ENCODE data around the gene TUBB1.

TUBB1 gene

GRCh38 chr20:59044796-59045195, 25.6 kb downstream of the TUBB1 start:
- DNase-seq: no peak

DNA sequence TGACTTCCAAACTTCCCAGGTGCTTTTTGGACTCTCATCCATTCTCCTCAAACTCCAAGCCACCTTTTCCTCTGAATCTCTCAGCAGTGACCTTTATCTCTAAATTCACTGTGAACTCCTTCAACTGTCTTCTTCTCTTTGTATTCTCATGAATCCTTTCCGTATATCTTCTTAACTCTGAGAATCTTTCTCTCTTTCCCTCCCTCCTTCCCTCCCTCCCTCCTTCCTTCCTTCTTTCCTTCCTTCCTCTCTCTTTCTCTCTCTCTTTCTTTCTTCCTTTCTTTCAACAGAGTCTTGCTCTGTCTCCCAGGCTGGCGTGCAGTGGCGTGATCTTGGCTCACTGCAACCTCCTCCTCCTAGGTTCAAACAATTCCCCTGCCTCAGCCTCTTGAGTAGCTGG, 27.6 kb downstream of the TUBB1 start:
- DNase-seq: no peak

- no peak for DNase-seq
These were observed 28.9 kb downstream of the TUBB1 start for GRCh38 chr20:59047938-59048680.

GRCh38 chr20:59048681-59049030, 29.4 kb downstream of the TUBB1 start:
- no peak for DNase-seq

- DNase-seq: no peak
These were observed 31.2 kb downstream of the TUBB1 start for GRCh38 chr20:59050437-59050836.

DNA sequence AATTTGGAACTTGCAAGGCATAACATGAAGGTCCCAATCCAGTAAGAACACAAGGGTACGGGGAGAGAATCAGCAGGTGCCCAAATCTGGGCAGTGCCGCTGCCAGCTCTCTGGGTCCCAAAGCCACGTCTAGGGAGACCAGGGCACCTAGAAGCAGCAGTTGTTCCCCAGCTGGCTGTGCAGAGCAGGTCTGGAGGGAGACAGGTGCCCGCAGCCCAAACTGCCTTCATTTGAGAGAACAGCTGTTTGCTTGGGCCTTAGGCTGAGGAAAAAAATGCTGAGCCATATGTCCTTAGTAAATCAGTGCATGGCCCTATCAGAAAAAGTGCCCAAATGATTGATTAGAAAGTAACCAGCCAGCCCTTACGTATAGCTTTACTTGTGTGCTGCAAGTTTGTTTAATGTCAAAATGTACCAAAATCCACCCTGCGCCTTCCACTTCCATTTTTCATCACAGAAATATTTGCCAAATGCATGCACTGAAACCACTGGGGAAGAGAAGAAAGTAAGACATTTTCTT, 32.5 kb downstream of the TUBB1 start:
- DNase-seq: no peak

GRCh38 chr20:59055302-59055701, 36.1 kb downstream of the TUBB1 start:
- DNase-seq: peak in 1 of 2 donors; percentile 49

DNA sequence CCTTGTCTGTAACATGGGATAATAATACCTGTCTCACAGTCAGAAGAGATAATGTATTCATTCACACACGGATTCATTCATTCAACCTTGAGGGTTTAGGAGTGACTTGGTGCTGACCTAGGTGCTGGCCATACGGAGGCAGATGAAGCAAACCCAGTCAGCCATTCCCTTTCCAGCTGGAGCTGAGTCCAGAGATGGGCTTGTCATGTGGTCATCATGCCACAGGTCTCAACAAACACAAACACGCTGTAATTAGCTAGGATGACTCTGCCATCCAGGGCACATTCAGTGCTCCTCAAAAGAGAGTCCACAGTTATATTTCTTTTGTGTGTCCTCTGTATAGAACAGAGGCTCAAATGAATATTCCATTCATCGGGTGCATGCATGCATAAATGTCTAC, 42.9 kb downstream of the TUBB1 start:
- no peak for DNase-seq

- no peak for DNase-seq
These were observed 44.4 kb downstream of the TUBB1 start for GRCh38 chr20:59063358-59064213.

- no peak for DNase-seq
These were observed 45.0 kb downstream of the TUBB1 start for GRCh38 chr20:59064214-59064722.

DNA sequence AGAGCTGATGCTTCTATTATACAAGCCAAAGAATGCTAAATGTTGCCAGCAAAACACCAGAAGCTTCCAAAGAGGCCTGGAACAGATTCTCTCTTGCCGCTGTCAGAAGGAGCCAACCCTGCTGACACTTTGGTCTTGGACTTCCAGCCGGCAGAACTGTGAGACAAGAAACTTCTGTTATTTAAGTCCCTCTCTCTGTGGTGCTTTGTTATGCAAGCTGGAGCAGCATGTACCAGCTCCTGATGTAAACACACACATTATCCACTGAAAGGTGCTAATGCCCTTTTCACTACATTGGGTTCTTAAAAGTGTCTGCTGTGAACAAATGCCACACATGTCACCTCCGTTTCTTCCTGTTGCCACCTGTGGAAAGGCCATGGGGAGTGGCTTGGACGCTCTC, 49.3 kb downstream of the TUBB1 start:
- DNase-seq: no peak

- no peak for DNase-seq
These were observed 49.8 kb downstream of the TUBB1 start for GRCh38 chr20:59069026-59069425.

GRCh38 chr20:59071216-59071615, 52.0 kb downstream of the TUBB1 start:
- no peak for DNase-seq

- no peak for DNase-seq
These were observed 54.4 kb downstream of the TUBB1 start for GRCh38 chr20:59073582-59073981.

DNA sequence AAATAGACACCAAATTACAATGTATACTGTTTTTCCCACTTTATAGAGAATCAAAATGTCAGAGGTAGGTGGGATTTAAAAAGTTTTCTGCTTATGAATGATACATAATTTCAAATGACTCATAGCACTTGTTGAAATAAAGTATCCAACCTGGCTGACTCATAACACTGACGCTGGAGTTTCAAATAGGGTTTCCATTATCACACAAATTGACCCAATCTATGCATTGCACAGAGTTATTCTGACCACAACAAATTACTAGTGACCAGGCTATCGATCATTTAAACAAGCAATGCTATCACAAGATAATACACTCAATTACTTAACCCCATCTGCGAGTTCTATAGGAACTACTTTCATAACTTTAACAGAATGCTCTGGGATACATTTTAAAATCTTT, 55.2 kb downstream of the TUBB1 start:
- DNase-seq: no peak

DNA sequence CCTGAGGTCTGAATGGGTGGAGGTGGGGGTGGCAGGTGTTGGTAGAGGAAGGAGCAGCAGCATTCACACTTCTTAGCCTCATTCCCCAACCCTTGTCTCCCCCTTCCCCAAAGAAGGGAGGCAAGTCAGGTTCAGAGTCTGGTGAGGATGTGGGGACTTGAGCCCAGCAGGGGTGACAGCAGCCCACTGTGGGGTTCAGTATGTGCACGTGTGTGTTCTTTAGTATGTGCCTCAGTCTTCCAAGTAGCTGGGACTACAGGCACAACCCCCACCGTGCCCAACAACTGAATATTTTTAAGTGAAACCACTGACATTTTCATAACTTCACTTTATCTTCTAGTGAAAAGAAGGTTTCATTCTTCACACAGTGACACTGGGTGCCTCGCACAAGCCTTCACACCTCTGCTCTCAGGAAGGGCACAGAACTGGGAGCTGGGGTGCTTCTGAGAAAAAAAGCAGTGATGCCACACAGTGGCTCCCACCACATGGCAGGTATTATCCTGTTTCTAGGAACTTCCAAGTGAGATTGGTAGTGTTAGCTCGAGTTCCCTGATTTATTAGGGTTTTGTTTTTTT, 56.8 kb downstream of the TUBB1 start:
- DNase-seq: no peak

All from CD4-positive, alpha-beta T cell treated with Interleukin-1 beta for 1 hour (primary cell).